ENCODE data around the gene KSR2. TPM values are rescaled to one million over a fixed set of nuclear protein-coding genes. Genes with fewer than 3 reads are reported as not detected.

The KSR2 gene
- total and polyA plus RNA-seq, 2 of the 4 experiments (the other 2 are of a cell fraction): not detected

DNA sequence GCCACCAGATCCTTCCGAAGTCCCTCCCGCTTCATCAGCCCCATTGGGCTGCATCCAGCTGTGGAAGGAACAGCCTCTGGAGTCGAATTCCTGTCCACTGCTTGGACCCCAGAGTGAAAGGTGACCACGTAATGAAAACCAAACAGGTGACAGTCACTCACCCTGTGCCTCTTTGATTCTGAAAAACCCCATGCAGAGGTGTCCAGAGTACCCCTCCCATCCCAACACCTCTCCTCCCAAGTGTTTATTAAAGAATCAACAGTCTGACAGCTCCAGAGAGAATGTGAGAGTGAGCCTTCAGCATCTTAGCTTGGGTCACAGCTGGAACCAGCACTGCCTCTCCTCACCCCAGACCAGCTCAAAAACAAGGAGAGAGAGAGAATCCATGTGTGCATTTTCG lies 428.8 kb downstream of the KSR2 start:
- H4K8ac ChIP-seq (ENCODE audit: low read depth in 2 of 2, low read length in 2 of 2): no peak overlapping the region
- H2AFZ ChIP-seq (replicated peaks; ENCODE audit: low read length, poor library complexity): no peak overlapping the region
- POLR2A ChIA-PET (ENCODE audit: unreplicated experiment): no interaction called here
- no peak overlapping the region for H2BK120ac ChIP-seq (ENCODE audit: low read depth, low read length)
- H4K91ac ChIP-seq (ENCODE audit: insufficient read depth, low read depth, low read length): no peak overlapping the region
- no peak overlapping the region for H3K27ac ChIP-seq (ENCODE audit: insufficient read depth, low read length)
- no peaks in the 10 kb centered on the region for H3K4me1 ChIP-seq (ENCODE audit: control insufficient read depth, insufficient read depth, low read length)
- no peak overlapping the region for H3K14ac ChIP-seq (replicated peaks; ENCODE audit: low read depth, low read length)
- dilution Hi-C loops (cut with HindIII; ENCODE audit: low sequenced_read_pairs, unreplicated experiment) (no loop called here), in situ Hi-C loops (cut with MboI; ENCODE audit: low sequenced_read_pairs) (no loop called here), intact Hi-C loops (cut with micrococcal nuclease) (no loop called here)
- BruUV-seq (replicated peaks): no TSS peak
- H3K9me3 ChIP-seq (ENCODE audit: control insufficient read depth, insufficient read depth, low read length): peaks cover 27% of the 10 kb centered on the region
- H4K20me1 ChIP-seq (ENCODE audit: insufficient read depth, low read length): no peaks in the 10 kb centered on the region
- no peak for DNase-seq
- no peak overlapping the region for H3K23ac ChIP-seq (ENCODE audit: low read depth, low read length)
- H3K79me1 ChIP-seq (ENCODE audit: low read depth in 1 of 2, low read length in 2 of 2): no peaks in the 10 kb centered on the region
- ATAC-seq (ENCODE audit: low read depth): no peak
- no peak for TF ChIP-seq MAZ (IDR thresholded peaks at IDR 0.05; ENCODE audit: borderline replicate concordance, low read depth, low read length)
- TF ChIP-seq, protein P1, sequence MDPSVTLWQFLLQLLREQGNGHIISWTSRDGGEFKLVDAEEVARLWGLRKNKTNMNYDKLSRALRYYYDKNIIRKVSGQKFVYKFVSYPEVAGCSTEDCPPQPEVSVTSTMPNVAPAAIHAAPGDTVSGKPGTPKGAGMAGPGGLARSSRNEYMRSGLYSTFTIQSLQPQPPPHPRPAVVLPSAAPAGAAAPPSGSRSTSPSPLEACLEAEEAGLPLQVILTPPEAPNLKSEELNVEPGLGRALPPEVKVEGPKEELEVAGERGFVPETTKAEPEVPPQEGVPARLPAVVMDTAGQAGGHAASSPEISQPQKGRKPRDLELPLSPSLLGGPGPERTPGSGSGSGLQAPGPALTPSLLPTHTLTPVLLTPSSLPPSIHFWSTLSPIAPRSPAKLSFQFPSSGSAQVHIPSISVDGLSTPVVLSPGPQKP (IDR thresholded peaks at IDR 0.05; ENCODE audit: borderline replicate concordance, low read depth, low read length): no peak
- no peak for TF ChIP-seq RAD21 (IDR thresholded peaks at IDR 0.05; ENCODE audit: low read length)
- TF ChIP-seq RFX5 (IDR thresholded peaks at IDR 0.05; ENCODE audit: low read depth, low read length): no peak
- TF ChIP-seq, protein P2, sequence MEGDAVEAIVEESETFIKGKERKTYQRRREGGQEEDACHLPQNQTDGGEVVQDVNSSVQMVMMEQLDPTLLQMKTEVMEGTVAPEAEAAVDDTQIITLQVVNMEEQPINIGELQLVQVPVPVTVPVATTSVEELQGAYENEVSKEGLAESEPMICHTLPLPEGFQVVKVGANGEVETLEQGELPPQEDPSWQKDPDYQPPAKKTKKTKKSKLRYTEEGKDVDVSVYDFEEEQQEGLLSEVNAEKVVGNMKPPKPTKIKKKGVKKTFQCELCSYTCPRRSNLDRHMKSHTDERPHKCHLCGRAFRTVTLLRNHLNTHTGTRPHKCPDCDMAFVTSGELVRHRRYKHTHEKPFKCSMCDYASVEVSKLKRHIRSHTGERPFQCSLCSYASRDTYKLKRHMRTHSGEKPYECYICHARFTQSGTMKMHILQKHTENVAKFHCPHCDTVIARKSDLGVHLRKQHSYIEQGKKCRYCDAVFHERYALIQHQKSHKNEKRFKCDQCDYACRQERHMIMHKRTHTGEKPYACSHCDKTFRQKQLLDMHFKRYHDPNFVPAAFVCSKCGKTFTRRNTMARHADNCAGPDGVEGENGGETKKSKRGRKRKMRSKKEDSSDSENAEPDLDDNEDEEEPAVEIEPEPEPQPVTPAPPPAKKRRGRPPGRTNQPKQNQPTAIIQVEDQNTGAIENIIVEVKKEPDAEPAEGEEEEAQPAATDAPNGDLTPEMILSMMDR (conservative IDR thresholded peaks at IDR 0.05; ENCODE audit: low read depth, low read length): no peak
- no peak for TF ChIP-seq BHLHE40 (IDR thresholded peaks at IDR 0.05; ENCODE audit: low read depth, low read length)
- TF ChIP-seq MXI1 (IDR thresholded peaks at IDR 0.05; ENCODE audit: borderline replicate concordance, low read depth, low read length): no peak
- TF ChIP-seq RCOR1 (IDR thresholded peaks at IDR 0.05; ENCODE audit: insufficient replicate concordance, low read length): no peak
- TF ChIP-seq, protein P3, sequence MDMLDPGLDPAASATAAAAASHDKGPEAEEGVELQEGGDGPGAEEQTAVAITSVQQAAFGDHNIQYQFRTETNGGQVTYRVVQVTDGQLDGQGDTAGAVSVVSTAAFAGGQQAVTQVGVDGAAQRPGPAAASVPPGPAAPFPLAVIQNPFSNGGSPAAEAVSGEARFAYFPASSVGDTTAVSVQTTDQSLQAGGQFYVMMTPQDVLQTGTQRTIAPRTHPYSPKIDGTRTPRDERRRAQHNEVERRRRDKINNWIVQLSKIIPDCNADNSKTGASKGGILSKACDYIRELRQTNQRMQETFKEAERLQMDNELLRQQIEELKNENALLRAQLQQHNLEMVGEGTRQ (IDR thresholded peaks at IDR 0.05; ENCODE audit: low read depth, low read length): no peak
- no peak for TF ChIP-seq CEBPB (IDR thresholded peaks at IDR 0.05; ENCODE audit: low read depth, low read length)
- TF ChIP-seq MAFK (IDR thresholded peaks at IDR 0.05; ENCODE audit: low read depth, low read length): no peak
- no peak for TF ChIP-seq NFE2L2 (IDR thresholded peaks at IDR 0.05; ENCODE audit: low read depth, low read length)
- TF ChIP-seq FOS (IDR thresholded peaks at IDR 0.05; ENCODE audit: low read depth, low read length): no peak
- no peak overlapping the region for H2BK15ac ChIP-seq (ENCODE audit: low read depth, low read length)
- no peak overlapping the region for H2AK5ac ChIP-seq (ENCODE audit: low read depth, low read length)
- H3K56ac ChIP-seq (ENCODE audit: extremely low read depth, insufficient read depth, low read length): no peak overlapping the region
- no peak overlapping the region for H2BK5ac ChIP-seq (ENCODE audit: low read depth, low read length, poor library complexity, severe bottlenecking)
- no peak overlapping the region for H2BK20ac ChIP-seq (ENCODE audit: low read depth, low read length)
- no peak overlapping the region for H3K4me2 ChIP-seq (ENCODE audit: low read depth, low read length)
- no peak overlapping the region for H4K5ac ChIP-seq (ENCODE audit: low read depth, low read length)
- H3K36me3 ChIP-seq (ENCODE audit: control insufficient read depth, insufficient read depth, low read length): no peaks in the 10 kb centered on the region
- 0% methylated on average over 1 of the region's 5 CpGs; no CpG with 5 or more reads in 1 of the 2 experiments for WGBS, 2 experiments (ENCODE audit: extremely low coverage in 2 of 2, insufficient read length in 1 of 2)
- no peak overlapping the region for H3K18ac ChIP-seq (ENCODE audit: low read depth, low read length)
- H3K9me1 ChIP-seq (ENCODE audit: insufficient read depth, low read length): no peaks in the 10 kb centered on the region
- H3K4ac ChIP-seq (ENCODE audit: low read depth, low read length): no peak overlapping the region
- no peak overlapping the region for H2AK9ac ChIP-seq (replicated peaks; ENCODE audit: low read depth, low read length, poor library complexity)
- no peaks in the 10 kb centered on the region for H3K27me3 ChIP-seq (ENCODE audit: control insufficient read depth, insufficient read depth, low read length)
- no peak overlapping the region for H3K4me3 ChIP-seq (ENCODE audit: insufficient read depth, low read depth, low read length)
- CTCF ChIA-PET: no interaction called here
- no peak overlapping the region for H3K9ac ChIP-seq (ENCODE audit: low read depth, low read length)

Measured in IMR-90 (cell line).